Measurements from ENCODE around the gene RTN4RL1. TPM values are rescaled to one million over a fixed set of nuclear protein-coding genes. Genes with fewer than 3 reads are reported as not detected.

The RTN4RL1 gene
- total RNA-seq, 6 experiments from 2014 or later = 0.54 to 2.6 (median 1.4) TPM

DNA sequence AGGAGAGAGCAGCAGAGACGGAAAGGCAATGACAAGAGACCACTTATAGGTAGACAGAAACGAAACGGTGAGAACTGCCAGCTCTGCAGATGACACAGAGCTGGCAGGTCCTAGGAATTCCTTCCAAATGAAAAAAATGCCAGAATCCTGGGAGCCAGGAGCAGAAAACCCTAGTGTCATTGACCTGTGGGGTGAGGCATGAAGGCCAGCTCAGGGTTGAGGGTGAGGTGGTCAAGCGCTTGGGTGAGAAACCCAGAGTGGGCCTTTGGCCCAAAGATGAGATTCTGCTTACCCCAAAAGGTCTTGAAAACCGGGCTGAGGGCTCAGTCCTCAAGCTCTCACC lies 39.0 kb upstream of the RTN4RL1 start:
- ATAC-seq (peak in 2 of 4 donors; percentile 40 to 52), DNase-seq (no peak)
- H3K4me3 ChIP-seq = no peak overlapping the region
- WGBS (ENCODE audit: insufficient coverage, low coverage, low lambda C conversion rate, missing lambda C conversion rate) = 25% methylated on average over 4 of the region's 5 CpGs
- peak overlapping the region; percentile 36 to 65 (median 40) for H3K27ac ChIP-seq
- TF ChIP-seq POLR2A (IDR thresholded peaks at IDR 0.05) = no peak
- TF ChIP-seq, protein P1, sequence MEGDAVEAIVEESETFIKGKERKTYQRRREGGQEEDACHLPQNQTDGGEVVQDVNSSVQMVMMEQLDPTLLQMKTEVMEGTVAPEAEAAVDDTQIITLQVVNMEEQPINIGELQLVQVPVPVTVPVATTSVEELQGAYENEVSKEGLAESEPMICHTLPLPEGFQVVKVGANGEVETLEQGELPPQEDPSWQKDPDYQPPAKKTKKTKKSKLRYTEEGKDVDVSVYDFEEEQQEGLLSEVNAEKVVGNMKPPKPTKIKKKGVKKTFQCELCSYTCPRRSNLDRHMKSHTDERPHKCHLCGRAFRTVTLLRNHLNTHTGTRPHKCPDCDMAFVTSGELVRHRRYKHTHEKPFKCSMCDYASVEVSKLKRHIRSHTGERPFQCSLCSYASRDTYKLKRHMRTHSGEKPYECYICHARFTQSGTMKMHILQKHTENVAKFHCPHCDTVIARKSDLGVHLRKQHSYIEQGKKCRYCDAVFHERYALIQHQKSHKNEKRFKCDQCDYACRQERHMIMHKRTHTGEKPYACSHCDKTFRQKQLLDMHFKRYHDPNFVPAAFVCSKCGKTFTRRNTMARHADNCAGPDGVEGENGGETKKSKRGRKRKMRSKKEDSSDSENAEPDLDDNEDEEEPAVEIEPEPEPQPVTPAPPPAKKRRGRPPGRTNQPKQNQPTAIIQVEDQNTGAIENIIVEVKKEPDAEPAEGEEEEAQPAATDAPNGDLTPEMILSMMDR (IDR thresholded peaks at IDR 0.05) = no peak
- no peaks in the 10 kb centered on the region for H3K9me3 ChIP-seq
- intact Hi-C loops (cut with DNase I) = no loop called here
- H3K36me3 ChIP-seq = no peaks in the 10 kb centered on the region
- peaks cover 0 to 27% (median 3%) of the 10 kb centered on the region in 4 donors for H3K4me1 ChIP-seq
- H3K27me3 ChIP-seq = no peaks in the 10 kb centered on the region

DNA sequence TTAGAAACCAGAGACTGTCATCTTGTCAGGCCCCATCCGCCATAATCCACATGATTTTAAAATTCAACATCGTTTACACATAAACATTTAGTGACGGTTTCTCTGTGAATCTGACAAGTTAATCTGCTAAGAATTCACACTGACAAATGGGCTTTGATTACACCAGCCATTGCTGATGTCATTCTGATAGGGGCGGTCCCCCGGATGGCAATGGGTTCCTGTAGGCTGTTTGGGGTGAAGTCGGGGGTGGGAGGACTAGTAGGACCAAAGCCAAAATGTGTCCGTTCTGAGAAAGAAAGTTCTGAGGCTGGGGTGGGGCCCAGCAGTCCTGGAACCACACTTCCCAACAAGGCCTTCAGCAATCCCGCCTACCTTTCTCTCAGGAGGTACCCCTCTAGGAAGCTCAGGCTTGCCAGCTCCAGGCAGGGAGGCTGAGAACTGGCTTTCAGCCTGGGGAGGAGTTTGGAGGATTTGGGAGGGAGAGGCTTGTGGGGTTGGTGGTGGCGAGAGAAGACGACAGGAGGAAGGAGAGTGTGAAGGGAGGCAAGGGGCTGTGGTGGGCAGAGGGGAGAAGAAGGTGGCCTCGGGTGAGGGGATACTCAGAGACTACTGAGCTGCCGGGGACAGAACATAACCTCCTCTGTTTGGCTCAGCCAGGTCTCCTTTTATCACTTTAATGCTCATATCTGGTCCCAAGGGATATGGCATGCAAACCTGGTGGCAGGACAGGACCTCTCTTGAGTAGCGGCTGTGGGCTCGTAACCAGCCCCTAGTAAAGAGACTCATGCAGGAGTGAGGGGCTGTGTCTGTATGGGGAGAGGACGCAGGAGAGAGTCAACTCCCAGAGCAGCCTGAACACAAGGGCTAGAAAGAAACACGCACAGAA lies 38.4 kb upstream of the RTN4RL1 start:
- WGBS (ENCODE audit: insufficient coverage, low coverage, low lambda C conversion rate, missing lambda C conversion rate) = 62% methylated on average over 13 of the region's 16 CpGs
- Histone ChIP-seq H3K27me3 (no peaks in the 10 kb centered on the region), H3K4me1 (peaks cover 0 to 32% (median 5%) of the 10 kb centered on the region in 4 donors), H3K36me3 (no peaks in the 10 kb centered on the region), H3K9me3 (no peaks in the 10 kb centered on the region), H3K27ac (peak overlapping the region; percentile 36 to 65 (median 40)), H3K4me3 (no peak overlapping the region)
- TF ChIP-seq, protein P1 (IDR thresholded peaks at IDR 0.05) = no peak
- TF ChIP-seq POLR2A (IDR thresholded peaks at IDR 0.05) = no peak
- DNase-seq (no peak), ATAC-seq (no peak)
- intact Hi-C loops (cut with DNase I) = no loop called here

DNA sequence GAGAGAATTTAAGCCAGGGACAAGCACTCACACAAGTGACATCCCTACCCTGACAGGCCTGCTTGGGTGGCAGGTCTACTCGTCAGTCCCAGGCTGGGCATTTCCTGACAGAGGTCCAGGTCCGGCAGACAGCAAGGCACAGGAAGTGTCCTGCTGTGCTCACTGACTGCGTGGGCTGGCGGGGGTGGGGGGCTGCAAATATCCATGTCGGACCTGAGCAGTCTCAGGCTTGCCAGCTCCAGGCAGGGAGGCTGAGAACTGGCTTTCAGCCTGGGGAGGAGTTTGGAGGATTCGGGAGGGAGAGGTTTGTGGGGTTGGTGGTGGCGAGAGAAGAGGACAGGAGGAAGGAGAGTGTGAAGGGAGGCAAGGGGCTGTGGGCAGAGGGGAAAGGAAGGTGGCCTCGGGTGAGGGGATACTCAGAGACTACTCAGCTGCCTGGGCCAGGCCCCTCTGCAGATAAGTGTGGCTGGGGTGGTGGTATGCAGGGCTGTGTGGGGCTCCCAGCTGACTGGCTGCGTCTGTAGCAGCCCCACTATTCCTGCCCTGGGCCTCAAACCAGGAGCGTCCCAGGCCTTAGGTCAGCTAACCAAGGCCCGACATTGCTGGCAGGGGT lies 37.5 kb upstream of the RTN4RL1 start:
- Histone ChIP-seq H3K4me3 (no peak overlapping the region), H3K9me3 (no peaks in the 10 kb centered on the region), H3K27me3 (peaks cover 0 to 7% of the 10 kb centered on the region in 2 donors), H3K4me1 (peaks cover 0 to 40% (median 8%) of the 10 kb centered on the region in 4 donors), H3K27ac (peak overlapping the region in 2 of 3 donors; percentile 29 to 65), H3K36me3 (no peaks in the 10 kb centered on the region)
- ATAC-seq (no peak), DNase-seq (no peak)
- intact Hi-C loops (cut with DNase I) = no loop called here
- TF ChIP-seq POLR2A (IDR thresholded peaks at IDR 0.05) = no peak
- TF ChIP-seq, protein P1 (IDR thresholded peaks at IDR 0.05) = no peak
- 52% methylated on average over 6 of the region's 11 CpGs for WGBS (ENCODE audit: insufficient coverage, low coverage, low lambda C conversion rate, missing lambda C conversion rate)

DNA sequence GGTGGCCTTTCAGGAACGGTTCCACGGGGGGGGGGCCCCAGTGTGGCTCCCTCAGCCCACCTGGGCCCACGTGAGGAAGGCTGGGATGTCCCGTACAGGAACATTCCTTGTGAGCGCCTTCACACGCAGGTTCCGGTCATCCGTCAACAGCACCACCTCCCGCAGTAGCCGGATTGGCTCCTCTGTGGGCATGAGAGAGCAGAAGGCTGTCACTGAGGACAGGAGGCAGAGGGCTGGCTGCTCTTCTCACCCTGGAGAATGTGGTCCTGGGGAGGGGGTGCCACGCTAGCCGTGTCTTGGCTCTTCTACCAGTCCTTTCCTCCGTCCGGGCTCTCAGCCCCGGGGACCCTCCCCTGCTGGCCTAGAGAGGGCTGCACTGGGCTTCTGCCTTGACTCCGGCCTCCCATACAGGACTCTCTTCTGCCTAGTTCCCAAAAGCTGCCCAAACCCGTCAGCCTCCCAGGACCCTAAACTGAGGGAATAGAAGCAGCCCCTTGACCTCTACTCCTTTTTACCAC lies 36.4 kb upstream of the RTN4RL1 start:
- Histone ChIP-seq H3K4me3 (no peak overlapping the region), H3K4me1 (peaks cover 0 to 40% (median 8%) of the 10 kb centered on the region in 4 donors), H3K27me3 (peaks cover 0 to 15% of the 10 kb centered on the region in 2 donors), H3K9me3 (no peaks in the 10 kb centered on the region), H3K36me3 (no peaks in the 10 kb centered on the region), H3K27ac (peak overlapping the region; percentile 31 to 84 (median 39))
- WGBS (ENCODE audit: insufficient coverage, low coverage, low lambda C conversion rate, missing lambda C conversion rate) = 86% methylated on average over 6 of the region's 17 CpGs
- intact Hi-C loops (cut with DNase I) = no loop called here
- no peak for ATAC-seq
- no peak for TF ChIP-seq POLR2A (IDR thresholded peaks at IDR 0.05)
- TF ChIP-seq, protein P1 (IDR thresholded peaks at IDR 0.05) = no peak
- DNase-seq = no peak

Data from right lobe of liver (tissue), 6 donors.